Fibroblast of pulmonary artery (primary cell): ENCODE measurements around the gene CRISPLD2.
A peak's percentile ranks its signal among the peaks of the same experiment; 100 is the strongest.

Source experiments
- DNase-seq: peaks from one replicate; pipeline ENCODE4 v3.0.0-alpha.2; 2010; ENCODE audit warnings: low read depth
- H3K4me3 ChIP-seq: replicated peaks from 2 replicates; pipeline ENCODE4 v1.5.1; 2011; ENCODE audit warnings: low read depth, mild to moderate bottlenecking, control low read depth, low read length, moderate library complexity
- TF ChIP-seq, protein P1 (sequence below): IDR thresholded peaks from 2 replicates; pipeline ENCODE4 v1.5.1; 2011; ENCODE audit warnings: mild to moderate bottlenecking, control low read depth, low read length, inconsistent platforms; ENCODE audit errors: missing control alignments

Gene CRISPLD2

GRCh38 chr16:84839054-84839453 lies 19.3 kb downstream of the CRISPLD2 start:
- no peak overlapping the region for H3K4me3 ChIP-seq
- TF ChIP-seq, protein P1, sequence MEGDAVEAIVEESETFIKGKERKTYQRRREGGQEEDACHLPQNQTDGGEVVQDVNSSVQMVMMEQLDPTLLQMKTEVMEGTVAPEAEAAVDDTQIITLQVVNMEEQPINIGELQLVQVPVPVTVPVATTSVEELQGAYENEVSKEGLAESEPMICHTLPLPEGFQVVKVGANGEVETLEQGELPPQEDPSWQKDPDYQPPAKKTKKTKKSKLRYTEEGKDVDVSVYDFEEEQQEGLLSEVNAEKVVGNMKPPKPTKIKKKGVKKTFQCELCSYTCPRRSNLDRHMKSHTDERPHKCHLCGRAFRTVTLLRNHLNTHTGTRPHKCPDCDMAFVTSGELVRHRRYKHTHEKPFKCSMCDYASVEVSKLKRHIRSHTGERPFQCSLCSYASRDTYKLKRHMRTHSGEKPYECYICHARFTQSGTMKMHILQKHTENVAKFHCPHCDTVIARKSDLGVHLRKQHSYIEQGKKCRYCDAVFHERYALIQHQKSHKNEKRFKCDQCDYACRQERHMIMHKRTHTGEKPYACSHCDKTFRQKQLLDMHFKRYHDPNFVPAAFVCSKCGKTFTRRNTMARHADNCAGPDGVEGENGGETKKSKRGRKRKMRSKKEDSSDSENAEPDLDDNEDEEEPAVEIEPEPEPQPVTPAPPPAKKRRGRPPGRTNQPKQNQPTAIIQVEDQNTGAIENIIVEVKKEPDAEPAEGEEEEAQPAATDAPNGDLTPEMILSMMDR = no peak
- peak; percentile 82 for DNase-seq

GRCh38 chr16:84839956-84840355 lies 20.2 kb downstream of the CRISPLD2 start:
- DNase-seq = no peak
- TF ChIP-seq, protein P1 = no peak

GRCh38 chr16:84840687-84841627 lies 21.2 kb downstream of the CRISPLD2 start:
- no peak for DNase-seq
- TF ChIP-seq, protein P1 = no peak
- H3K4me3 ChIP-seq = no peak overlapping the region

More at GRCh38 chr16:84839956-84840355, 20.2 kb downstream of the CRISPLD2 start:
- no peak overlapping the region for H3K4me3 ChIP-seq

GRCh38 chr16:84841787-84842300 lies 22.1 kb downstream of the CRISPLD2 start:
- TF ChIP-seq, protein P1 = no peak
- no peak for DNase-seq

DNA sequence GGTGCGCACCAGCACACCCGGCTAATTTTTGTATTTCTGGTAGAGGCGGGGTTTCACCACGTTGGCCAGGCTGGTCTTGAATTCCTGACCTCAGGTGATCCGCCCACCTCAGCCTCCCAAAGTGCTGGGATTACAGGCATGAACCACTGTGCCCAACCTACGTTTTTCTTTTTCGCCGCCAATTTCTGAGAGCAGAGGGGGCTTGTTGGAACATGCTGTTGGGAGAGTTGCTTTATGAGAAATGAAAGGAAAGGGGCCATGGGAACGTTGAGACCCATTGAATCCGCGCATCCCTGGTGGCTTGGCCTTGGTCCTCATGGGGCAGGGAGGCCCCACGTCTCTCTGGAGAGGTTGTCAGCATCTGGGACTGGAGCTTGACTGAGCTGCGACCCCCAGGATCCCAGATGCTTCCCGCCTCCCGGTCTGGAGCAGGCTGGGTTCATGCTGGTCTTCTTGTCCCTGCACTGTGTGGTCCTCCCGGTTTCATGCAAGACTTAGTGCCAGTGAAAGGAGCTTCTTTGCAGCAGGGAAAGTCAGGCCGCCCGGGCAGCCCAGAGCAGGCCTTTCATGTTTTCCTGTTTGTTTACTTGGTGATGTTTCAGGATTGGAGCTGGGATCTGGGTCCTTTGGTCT lies 22.8 kb downstream of the CRISPLD2 start:
- no peak overlapping the region for H3K4me3 ChIP-seq
- TF ChIP-seq, protein P1 = no peak
- no peak for DNase-seq

More at GRCh38 chr16:84841787-84842300, 22.1 kb downstream of the CRISPLD2 start:
- no peak overlapping the region for H3K4me3 ChIP-seq

DNA sequence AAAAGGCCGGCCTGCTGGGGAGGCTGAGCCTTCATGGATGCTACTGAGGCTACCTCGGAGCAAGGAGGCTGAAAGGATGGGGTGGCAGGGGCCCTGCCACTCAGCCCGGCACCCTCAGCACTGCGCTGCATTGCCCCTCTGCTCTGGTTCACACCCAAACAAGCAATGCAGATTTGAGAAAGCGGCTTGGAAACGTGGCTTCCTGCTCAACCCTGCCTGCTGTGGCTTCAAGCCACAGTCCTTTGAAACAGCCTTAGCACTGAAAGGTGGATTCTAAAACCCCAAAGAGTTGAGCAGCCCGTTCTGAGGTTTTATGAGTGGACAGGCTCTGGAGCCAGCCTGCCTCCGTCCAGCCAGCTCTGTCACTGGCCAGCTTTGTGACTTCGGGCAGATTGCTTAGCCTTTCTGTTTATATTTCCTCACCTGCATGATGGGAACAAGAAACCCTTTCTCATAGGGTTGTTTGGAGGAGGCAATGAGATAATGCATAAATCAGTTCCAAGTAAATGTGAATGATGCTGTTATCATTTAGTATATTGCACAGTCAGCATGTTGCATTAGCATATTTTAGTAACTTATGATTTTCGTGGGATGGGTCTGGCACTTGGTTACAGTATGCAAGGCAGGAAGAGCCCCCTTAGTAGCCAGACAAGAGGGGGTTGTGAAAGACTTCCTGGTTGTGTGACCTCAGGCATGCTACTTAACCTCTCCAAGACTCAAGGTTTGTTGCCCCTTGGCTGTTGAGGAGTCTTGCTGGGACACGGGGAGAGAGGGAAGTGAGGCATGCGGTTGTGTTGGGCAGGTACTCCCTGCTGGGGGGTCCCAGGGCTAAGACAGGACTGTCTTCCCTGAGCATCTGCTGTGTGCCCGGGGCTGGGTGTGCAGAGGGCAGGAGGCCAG lies 23.6 kb downstream of the CRISPLD2 start:
- no peak overlapping the region for H3K4me3 ChIP-seq
- TF ChIP-seq, protein P1 = no peak
- no peak for DNase-seq
